Measurements from ENCODE around the gene LCN12.

LCN12 gene

GRCh38 chr9:136965771-136966484 lies 13.9 kb downstream of the LCN12 start:
- no peak for DNase-seq
- in situ Hi-C loops (cut with HindIII; ENCODE audit: low pct_ligation_motif_present, low pct_unique_long_range_greater_than_20kb, low sequenced_read_pairs): no loop called here

- DNase-seq: no peak
- in situ Hi-C loops (cut with HindIII; ENCODE audit: low pct_ligation_motif_present, low pct_unique_long_range_greater_than_20kb, low sequenced_read_pairs): no loop called here
Measured at GRCh38 chr9:136968333-136969127, 16.5 kb downstream of the LCN12 start.

- DNase-seq: no peak
- in situ Hi-C loops (cut with HindIII; ENCODE audit: low pct_ligation_motif_present, low pct_unique_long_range_greater_than_20kb, low sequenced_read_pairs): no loop called here
Measured at GRCh38 chr9:136969150-136969549, 17.1 kb downstream of the LCN12 start.

GRCh38 chr9:136969774-136970173 lies 17.7 kb downstream of the LCN12 start:
- DNase-seq: no peak
- in situ Hi-C loops (cut with HindIII; ENCODE audit: low pct_ligation_motif_present, low pct_unique_long_range_greater_than_20kb, low sequenced_read_pairs): no loop called here

GRCh38 chr9:136970361-136970760 lies 18.3 kb downstream of the LCN12 start:
- in situ Hi-C loops (cut with HindIII; ENCODE audit: low pct_ligation_motif_present, low pct_unique_long_range_greater_than_20kb, low sequenced_read_pairs): no loop called here
- no peak for DNase-seq

- in situ Hi-C loops (cut with HindIII; ENCODE audit: low pct_ligation_motif_present, low pct_unique_long_range_greater_than_20kb, low sequenced_read_pairs): no loop called here
- DNase-seq: no peak
Measured at GRCh38 chr9:136971746-136972145, 19.7 kb downstream of the LCN12 start.

- no peak for DNase-seq
- in situ Hi-C loops (cut with HindIII; ENCODE audit: low pct_ligation_motif_present, low pct_unique_long_range_greater_than_20kb, low sequenced_read_pairs): no loop called here
Measured at GRCh38 chr9:136972335-136972734, 20.3 kb downstream of the LCN12 start.

- DNase-seq: no peak
- in situ Hi-C loops (cut with HindIII; ENCODE audit: low pct_ligation_motif_present, low pct_unique_long_range_greater_than_20kb, low sequenced_read_pairs): no loop called here
Measured at GRCh38 chr9:136972743-136973142, 20.7 kb downstream of the LCN12 start.

- no peak for DNase-seq
- in situ Hi-C loops (cut with HindIII; ENCODE audit: low pct_ligation_motif_present, low pct_unique_long_range_greater_than_20kb, low sequenced_read_pairs): no loop called here
Measured at GRCh38 chr9:136973618-136974617, 21.8 kb downstream of the LCN12 start.

- in situ Hi-C loops (cut with HindIII; ENCODE audit: low pct_ligation_motif_present, low pct_unique_long_range_greater_than_20kb, low sequenced_read_pairs): no loop called here
- DNase-seq: no peak
Measured at GRCh38 chr9:136974817-136975535, 22.9 kb downstream of the LCN12 start.

- no peak for DNase-seq
Measured at GRCh38 chr9:136975644-136976043, 23.6 kb downstream of the LCN12 start.

GRCh38 chr9:136977223-136977622 lies 25.1 kb downstream of the LCN12 start, which contains the start of gene PTGDS:
PTGDS (plus strand) TSS chr9:136977504; CDS start chr9:136977579, 75 bp downstream.
- in situ Hi-C loops (cut with HindIII; ENCODE audit: low pct_ligation_motif_present, low pct_unique_long_range_greater_than_20kb, low sequenced_read_pairs): no loop called here
- DNase-seq: no peak

More at GRCh38 chr9:136975644-136976043, 23.6 kb downstream of the LCN12 start:
- in situ Hi-C loops (cut with HindIII; ENCODE audit: low pct_ligation_motif_present, low pct_unique_long_range_greater_than_20kb, low sequenced_read_pairs): no loop called here

GRCh38 chr9:136977649-136978072 lies 25.6 kb downstream of the LCN12 start:
- DNase-seq: no peak
- in situ Hi-C loops (cut with HindIII; ENCODE audit: low pct_ligation_motif_present, low pct_unique_long_range_greater_than_20kb, low sequenced_read_pairs): no loop called here

GRCh38 chr9:136978073-136978864 lies 26.2 kb downstream of the LCN12 start:
- in situ Hi-C loops (cut with HindIII; ENCODE audit: low pct_ligation_motif_present, low pct_unique_long_range_greater_than_20kb, low sequenced_read_pairs): no loop called here
- peak; percentile 31 for DNase-seq

GRCh38 chr9:136978865-136979544 lies 26.9 kb downstream of the LCN12 start:
- in situ Hi-C loops (cut with HindIII; ENCODE audit: low pct_ligation_motif_present, low pct_unique_long_range_greater_than_20kb, low sequenced_read_pairs): no loop called here
- DNase-seq: no peak

GRCh38 chr9:136979769-136980587 lies 27.9 kb downstream of the LCN12 start:
- DNase-seq: no peak
- in situ Hi-C loops (cut with HindIII; ENCODE audit: low pct_ligation_motif_present, low pct_unique_long_range_greater_than_20kb, low sequenced_read_pairs): no loop called here
